ENCODE data around the gene MTMR1. TPM values are rescaled to one million over a fixed set of nuclear protein-coding genes. Genes with fewer than 3 reads are reported as not detected.

Gene MTMR1
- total RNA-seq, 1 donor from 2014 or later: 21.3 TPM

GRCh38 chrX:150752124-150752523, 58.9 kb downstream of the MTMR1 start:
- Mint-ChIP-seq H3K27me3 (ENCODE audit: low read depth) (no peaks in the 10 kb centered on the region), H3K36me3 (ENCODE audit: low read depth) (peaks cover 5% of the 10 kb centered on the region), H3K4me1 (ENCODE audit: low read depth) (no peaks in the 10 kb centered on the region), H3K27ac (ENCODE audit: unreplicated experiment) (no peak overlapping the region), H3K4me3 (ENCODE audit: unreplicated experiment) (no peak overlapping the region), H3K9me3 (ENCODE audit: low read depth) (no peaks in the 10 kb centered on the region)
- TF ChIP-seq CTCF (IDR thresholded peaks at IDR 0.05): no peak
- DNase-seq (ENCODE audit: low spot score): no peak

GRCh38 chrX:150753357-150753756, 60.2 kb downstream of the MTMR1 start:
- TF ChIP-seq CTCF (IDR thresholded peaks at IDR 0.05): no peak
- Mint-ChIP-seq H3K9me3 (ENCODE audit: low read depth) (no peaks in the 10 kb centered on the region), H3K36me3 (ENCODE audit: low read depth) (peaks cover 5% of the 10 kb centered on the region), H3K27ac (ENCODE audit: unreplicated experiment) (no peak overlapping the region), H3K4me3 (ENCODE audit: unreplicated experiment) (no peak overlapping the region), H3K4me1 (ENCODE audit: low read depth) (no peaks in the 10 kb centered on the region), H3K27me3 (ENCODE audit: low read depth) (no peaks in the 10 kb centered on the region)
- no peak for DNase-seq (ENCODE audit: low spot score)

- H3K9me3 Mint-ChIP-seq (ENCODE audit: low read depth): no peaks in the 10 kb centered on the region
- no peak for TF ChIP-seq CTCF (IDR thresholded peaks at IDR 0.05)
- no peaks in the 10 kb centered on the region for H3K4me1 Mint-ChIP-seq (ENCODE audit: low read depth)
- no peaks in the 10 kb centered on the region for H3K27me3 Mint-ChIP-seq (ENCODE audit: low read depth)
- no peak overlapping the region for H3K4me3 Mint-ChIP-seq (ENCODE audit: unreplicated experiment)
- H3K27ac Mint-ChIP-seq (ENCODE audit: unreplicated experiment): no peak overlapping the region
- peaks cover 5% of the 10 kb centered on the region for H3K36me3 Mint-ChIP-seq (ENCODE audit: low read depth)
- DNase-seq (ENCODE audit: low spot score): no peak
Observed at GRCh38 chrX:150753968-150754367, 60.8 kb downstream of the MTMR1 start.

GRCh38 chrX:150757371-150757770, 64.2 kb downstream of the MTMR1 start:
- Mint-ChIP-seq H3K36me3 (ENCODE audit: low read depth) (peaks cover 5% of the 10 kb centered on the region), H3K27me3 (ENCODE audit: low read depth) (no peaks in the 10 kb centered on the region), H3K27ac (ENCODE audit: unreplicated experiment) (no peak overlapping the region), H3K4me3 (ENCODE audit: unreplicated experiment) (no peak overlapping the region), H3K4me1 (ENCODE audit: low read depth) (no peaks in the 10 kb centered on the region), H3K9me3 (ENCODE audit: low read depth) (no peaks in the 10 kb centered on the region)
- TF ChIP-seq CTCF (IDR thresholded peaks at IDR 0.05): no peak
- DNase-seq (ENCODE audit: low spot score): no peak

GRCh38 chrX:150759568-150760416, 66.6 kb downstream of the MTMR1 start:
- no peaks in the 10 kb centered on the region for H3K4me1 Mint-ChIP-seq (ENCODE audit: low read depth)
- H3K27ac Mint-ChIP-seq (ENCODE audit: unreplicated experiment): no peak overlapping the region
- H3K36me3 Mint-ChIP-seq (ENCODE audit: low read depth): peaks cover 1% of the 10 kb centered on the region
- no peaks in the 10 kb centered on the region for H3K27me3 Mint-ChIP-seq (ENCODE audit: low read depth)
- TF ChIP-seq CTCF (IDR thresholded peaks at IDR 0.05): no peak
- no peak overlapping the region for H3K4me3 Mint-ChIP-seq (ENCODE audit: unreplicated experiment)
- no peak for DNase-seq (ENCODE audit: low spot score)
- no peaks in the 10 kb centered on the region for H3K9me3 Mint-ChIP-seq (ENCODE audit: low read depth)
